Stomach (tissue), 9 donors: Measurements from ENCODE around the gene GJC1. TPM values are rescaled to one million over a fixed set of nuclear protein-coding genes. Genes with fewer than 3 reads are reported as not detected.
A peak's percentile ranks its signal among the peaks of the same experiment; 100 is the strongest.

ENCODE experiments used
- DNase-seq, 2 donors: peaks; one replicate each; pipeline versions ENCODE4 v3.0.0 to v3.0.0-alpha.2; 2013 to 2019
- H3K27ac ChIP-seq, 5 donors: fragments of 200-600 bp in 4 of 5; sonication (generic) in 4 of 5; one replicate each; pipeline ENCODE4 v1.5.1; 2013 to 2019; ENCODE audit warnings: mild to moderate bottlenecking in 1 of 5, moderate library complexity in 1 of 5
- H3K27me3 ChIP-seq, 3 donors: fragments of 200-600 bp; sonication (generic); one replicate each; pipeline ENCODE4 v1.5.1; 2017 to 2019; ENCODE audit warnings: mixed run types in 1 of 3
- H3K36me3 ChIP-seq, 4 donors: fragments of 200-600 bp; sonication (generic); 1 replicate in 3 of 4; 2 replicates in 1 of 4; pipeline ENCODE4 v1.5.1; 2016 to 2019
- H3K4me1 ChIP-seq, 4 donors: fragments of 200-600 bp; sonication (generic); one replicate each; pipeline ENCODE4 v1.5.1; 2016 to 2019
- H3K4me3 ChIP-seq, 4 donors: fragments of 200-600 bp; sonication (generic) in 3 of 4; one replicate each; pipeline ENCODE4 v1.5.1; 2016 to 2019; ENCODE audit warnings: mild to moderate bottlenecking in 1 of 4
- H3K9me3 ChIP-seq, 4 donors: fragments of 200-600 bp; sonication (generic); one replicate each; pipeline ENCODE4 v1.5.1; 2016 to 2019
- CTCF ChIP-seq, 7 experiments: fragments of 450-650 bp in 4 of 7; fragments of 200-600 bp in 3 of 7; sonication (generic) in 3 of 7; IDR thresholded peaks; one replicate each; pipeline ENCODE4 v1.5.1; 2016 to 2019; ENCODE audit warnings: antibody characterized with exemption in 7 of 7, control low read depth in 2 of 7, mild to moderate bottlenecking in 1 of 7
- EP300 ChIP-seq: sonication (generic); formaldehyde crosslinking; IDR thresholded peaks from one replicate; pipeline ENCODE4 v1.6.1; 2017; ENCODE audit warnings: antibody characterized with exemption
- POLR2A ChIP-seq, 4 donors: fragments of 450-650 bp; IDR thresholded peaks; one replicate each; pipeline ENCODE4 v1.6.1; 2016; ENCODE audit warnings: antibody characterized with exemption in 4 of 4, control low read depth in 2 of 4, mild to moderate bottlenecking in 1 of 4, moderate library complexity in 1 of 4
- POLR2AphosphoS5 ChIP-seq, 3 donors: sonication (generic); formaldehyde crosslinking; IDR thresholded peaks; one replicate each; pipeline ENCODE4 v1.6.1; 2016; ENCODE audit warnings: antibody characterized with exemption in 3 of 3
- WGBS, 5 donors: extraction: QIAGEN DNeasy Blood & Tissue Kit in 3 of 5; methylation state at CpG; one replicate each; pipeline versions ENCODE4 v1.1.5 to v1.1.7; 2013 to 2018; 5-methylcytosine and 5-hydroxymethylcytosine counted together
- intact Hi-C: fragments of 100-400 bp; cut with DNase I; formaldehyde crosslinking; loops from one replicate; pipeline ENCODE4 v1.15.1; 2023; ENCODE audit warnings: low total_unique reads
- polyA plus RNA-seq, 3 donors: library from polyadenylated mRNA; stranded (reverse); fragments of 200-250 nt; gene quantifications; one replicate each; pipeline ENCODE4 v1.2.3, GENCODE V29; 2013
- total RNA-seq, 5 donors: library from RNA; depleted of rRNA; stranded (reverse); fragments of >200 nt; gene quantifications; one replicate each; pipeline versions ENCODE4 v1.1.0 to v1.2.3, GENCODE V29; 2014 to 2016
- donor health status: healthy with polysubstance abuse.
- donor health status: Bipolar disorder and iron deficiency.
- donor health status: healthy.

The GJC1 gene
- total and polyA plus RNA-seq, 8 donors = 0.31 to 53.1 (median 10.4) TPM

- Histone ChIP-seq H3K36me3 (no peaks in the 10 kb centered on the region), H3K9me3 (no peaks in the 10 kb centered on the region), H3K4me1 (peaks cover 9 to 47% (median 27%) of the 10 kb centered on the region in 4 donors), H3K27ac (peak overlapping the region; percentile 1 to 65 (median 59)), H3K4me3 (no peak overlapping the region), H3K27me3 (peaks cover 0 to 16% (median 4%) of the 10 kb centered on the region in 3 donors)
- no peak for DNase-seq
- TF ChIP-seq EP300 = no peak
- no peak for TF ChIP-seq POLR2A (IDR thresholded peaks at IDR 0.05)
- TF ChIP-seq CTCF (IDR thresholded peaks at IDR 0.05) = no peak
- no peak for TF ChIP-seq POLR2AphosphoS5 (IDR thresholded peaks at IDR 0.05)
- intact Hi-C loops = no loop called here
- WGBS, 5 donors = 51 to 61% (median 57%) methylated on average over 11 of the region's 11 CpGs
These were observed 47.7 kb downstream of the GJC1 start for GRCh38 chr17:44782326-44782850.

GRCh38 chr17:44781551-44782325, 48.3 kb downstream of the GJC1 start:
- H3K4me3 ChIP-seq = no peak overlapping the region

DNA sequence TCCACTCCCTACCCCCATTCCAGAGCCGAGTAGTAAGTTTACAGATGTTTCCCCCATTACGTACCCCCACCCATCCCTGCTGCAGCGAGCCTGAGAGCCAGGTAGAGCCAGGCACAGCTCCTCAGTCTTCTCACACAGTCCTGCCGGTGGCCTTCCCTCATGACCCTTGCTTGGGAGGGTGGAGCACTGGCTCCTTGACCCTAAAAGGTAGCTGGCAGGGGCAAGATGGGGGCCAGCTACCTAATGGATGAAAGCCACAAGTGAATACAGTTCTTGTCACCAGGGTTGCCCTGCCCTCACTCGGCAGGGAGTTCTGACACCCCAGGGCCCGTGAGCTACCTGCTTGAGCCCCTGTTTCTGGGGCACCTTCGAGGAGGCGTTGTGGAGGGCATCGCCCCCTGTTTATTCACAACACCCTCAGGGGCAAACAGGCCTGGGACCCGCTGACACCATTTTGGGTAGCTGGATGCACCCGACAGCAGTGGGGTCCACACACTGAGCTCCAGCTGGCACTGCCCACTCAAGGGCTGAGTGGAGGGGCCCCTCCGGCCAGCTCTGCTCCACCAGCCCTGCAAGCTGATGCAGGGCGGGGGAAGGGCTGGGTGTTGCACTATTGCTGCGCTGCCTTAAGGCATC, 49.1 kb downstream of the GJC1 start:
- intact Hi-C loops = no loop called here
- no peaks in the 10 kb centered on the region for H3K36me3 ChIP-seq
- peaks cover 0 to 13% (median 4%) of the 10 kb centered on the region in 3 donors for H3K27me3 ChIP-seq
- 84 to 89% (median 86%) methylated on average over 8 to 14 of the region's 14 CpGs for WGBS, 5 donors
- DNase-seq = no peak
- H3K27ac ChIP-seq = peak overlapping the region in 3 of 5 donors; percentile 59 to 72 (median 65)
- TF ChIP-seq EP300 = no peak
- TF ChIP-seq POLR2AphosphoS5 (IDR thresholded peaks at IDR 0.05) = no peak
- no peak for TF ChIP-seq CTCF (IDR thresholded peaks at IDR 0.05)
- TF ChIP-seq POLR2A (IDR thresholded peaks at IDR 0.05) = no peak
- peaks cover 16 to 48% (median 31%) of the 10 kb centered on the region in 4 donors for H3K4me1 ChIP-seq
- no peak overlapping the region for H3K4me3 ChIP-seq
- H3K9me3 ChIP-seq = no peaks in the 10 kb centered on the region

More at GRCh38 chr17:44781551-44782325, 48.3 kb downstream of the GJC1 start:
- no peaks in the 10 kb centered on the region for H3K36me3 ChIP-seq
- DNase-seq = no peak
- TF ChIP-seq EP300 = no peak
- no peak for TF ChIP-seq POLR2A (IDR thresholded peaks at IDR 0.05)
- no peak for TF ChIP-seq CTCF (IDR thresholded peaks at IDR 0.05)
- no peak for TF ChIP-seq POLR2AphosphoS5 (IDR thresholded peaks at IDR 0.05)
- peaks cover 9 to 44% (median 26%) of the 10 kb centered on the region in 4 donors for H3K4me1 ChIP-seq
- intact Hi-C loops = no loop called here
- H3K27me3 ChIP-seq = peaks cover 0 to 13% (median 4%) of the 10 kb centered on the region in 3 donors
- H3K9me3 ChIP-seq = no peaks in the 10 kb centered on the region
- H3K27ac ChIP-seq = peak overlapping the region; percentile 1 to 65 (median 59)
- 55 to 67% (median 61%) methylated on average over 9 to 17 of the region's 17 CpGs for WGBS, 5 donors

- Histone ChIP-seq H3K36me3 (no peaks in the 10 kb centered on the region), H3K4me1 (peaks cover 24 to 52% (median 36%) of the 10 kb centered on the region in 4 donors), H3K4me3 (no peak overlapping the region), H3K27ac (peak overlapping the region in 1 of 5 donors; percentile 72), H3K9me3 (no peaks in the 10 kb centered on the region), H3K27me3 (peaks cover 0 to 13% (median 4%) of the 10 kb centered on the region in 3 donors)
- TF ChIP-seq POLR2A (IDR thresholded peaks at IDR 0.05) = no peak
- no peak for TF ChIP-seq POLR2AphosphoS5 (IDR thresholded peaks at IDR 0.05)
- TF ChIP-seq EP300 = no peak
- no peak for TF ChIP-seq CTCF (IDR thresholded peaks at IDR 0.05)
- intact Hi-C loops = no loop called here
- WGBS, 5 donors = 83 to 92% (median 89%) methylated on average over 10 to 12 of the region's 12 CpGs
- no peak for DNase-seq
These were observed 49.9 kb downstream of the GJC1 start for GRCh38 chr17:44780161-44780560.
